ENCODE data around the gene TMED9. TPM values are rescaled to one million over a fixed set of nuclear protein-coding genes. Genes with fewer than 3 reads are reported as not detected.

Gene TMED9
- total RNA-seq, 1 experiment from 2014 or later, result 141 TPM

- no peaks in the 10 kb centered on the region for H3K9me3 ChIP-seq (replicated peaks)
- H3K27me3 ChIP-seq (replicated peaks), result no peaks in the 10 kb centered on the region
- H3K36me3 ChIP-seq, result peaks cover 45% of the 10 kb centered on the region
- peak in 1 of 2 experiments; percentile 43 for DNase-seq (ENCODE audit: low read depth in 1 of 2, low spot score in 2 of 2)
- no peak overlapping the region for H3K27ac ChIP-seq
- H3K4me3 ChIP-seq, result no peak overlapping the region
- H3K4me1 ChIP-seq (replicated peaks), result peaks cover 12% of the 10 kb centered on the region
Observed at GRCh38 chr5:177605078-177605477, 13.1 kb downstream of the TMED9 start.

GRCh38 chr5:177605667-177606066, 13.7 kb downstream of the TMED9 start:
- no peaks in the 10 kb centered on the region for H3K9me3 ChIP-seq (replicated peaks)
- peaks cover 10% of the 10 kb centered on the region for H3K4me1 ChIP-seq (replicated peaks)
- peak in 1 of 2 experiments; percentile 38 for DNase-seq (ENCODE audit: low read depth in 1 of 2, low spot score in 2 of 2)

GRCh38 chr5:177606071-177607051, 14.4 kb downstream of the TMED9 start:
- H3K36me3 ChIP-seq, result peaks cover 42% of the 10 kb centered on the region
- DNase-seq (ENCODE audit: low read depth in 1 of 2, low spot score in 2 of 2), result peak in 1 of 2 experiments; percentile 47
- H3K27me3 ChIP-seq (replicated peaks), result no peaks in the 10 kb centered on the region
- H3K9me3 ChIP-seq (replicated peaks), result no peaks in the 10 kb centered on the region
- no peak overlapping the region for H3K27ac ChIP-seq
- H3K4me1 ChIP-seq (replicated peaks), result peaks cover 3% of the 10 kb centered on the region
- no peak overlapping the region for H3K4me3 ChIP-seq

More at GRCh38 chr5:177605667-177606066, 13.7 kb downstream of the TMED9 start:
- Histone ChIP-seq H3K4me3 (no peak overlapping the region), H3K27ac (no peak overlapping the region), H3K36me3 (peaks cover 43% of the 10 kb centered on the region), H3K27me3 (replicated peaks) (no peaks in the 10 kb centered on the region)

- H3K9me3 ChIP-seq (replicated peaks), result no peaks in the 10 kb centered on the region
- no peak for DNase-seq (ENCODE audit: low read depth in 1 of 2, low spot score in 2 of 2)
- no peaks in the 10 kb centered on the region for H3K4me1 ChIP-seq (replicated peaks)
- peaks cover 37% of the 10 kb centered on the region for H3K36me3 ChIP-seq
- H3K27me3 ChIP-seq (replicated peaks), result no peaks in the 10 kb centered on the region
- H3K4me3 ChIP-seq, result no peak overlapping the region
- H3K27ac ChIP-seq, result no peak overlapping the region
Observed at GRCh38 chr5:177607115-177607451, 15.1 kb downstream of the TMED9 start.

- Histone ChIP-seq H3K27ac (no peak overlapping the region), H3K27me3 (replicated peaks) (no peaks in the 10 kb centered on the region), H3K4me1 (replicated peaks) (no peaks in the 10 kb centered on the region), H3K4me3 (no peak overlapping the region), H3K9me3 (replicated peaks) (no peaks in the 10 kb centered on the region), H3K36me3 (peaks cover 37% of the 10 kb centered on the region)
- peak; percentile 66 to 84 for DNase-seq (ENCODE audit: low read depth in 1 of 2, low spot score in 2 of 2)
Observed at GRCh38 chr5:177607452-177608192, 15.6 kb downstream of the TMED9 start.

GRCh38 chr5:177608243-177609075, 16.5 kb downstream of the TMED9 start:
- DNase-seq (ENCODE audit: low read depth in 1 of 2, low spot score in 2 of 2), result peak in 1 of 2 experiments; percentile 41
- no peaks in the 10 kb centered on the region for H3K4me1 ChIP-seq (replicated peaks)
- no peak overlapping the region for H3K27ac ChIP-seq
- H3K9me3 ChIP-seq (replicated peaks), result no peaks in the 10 kb centered on the region
- peaks cover 37% of the 10 kb centered on the region for H3K36me3 ChIP-seq
- no peak overlapping the region for H3K4me3 ChIP-seq
- no peaks in the 10 kb centered on the region for H3K27me3 ChIP-seq (replicated peaks)

GRCh38 chr5:177609076-177610059, 17.4 kb downstream of the TMED9 start:
- Histone ChIP-seq H3K27me3 (replicated peaks) (no peaks in the 10 kb centered on the region), H3K4me1 (replicated peaks) (no peaks in the 10 kb centered on the region), H3K36me3 (peaks cover 37% of the 10 kb centered on the region), H3K9me3 (replicated peaks) (no peaks in the 10 kb centered on the region), H3K27ac (no peak overlapping the region), H3K4me3 (no peak overlapping the region)
- peak in 1 of 2 experiments; percentile 43 for DNase-seq (ENCODE audit: low read depth in 1 of 2, low spot score in 2 of 2)

- H3K9me3 ChIP-seq (replicated peaks), result no peaks in the 10 kb centered on the region
- peak in 1 of 2 experiments; percentile 43 for DNase-seq (ENCODE audit: low read depth in 1 of 2, low spot score in 2 of 2)
- H3K27me3 ChIP-seq (replicated peaks), result no peaks in the 10 kb centered on the region
- H3K4me3 ChIP-seq, result no peak overlapping the region
- no peak overlapping the region for H3K27ac ChIP-seq
- H3K4me1 ChIP-seq (replicated peaks), result no peaks in the 10 kb centered on the region
- H3K36me3 ChIP-seq, result peaks cover 36% of the 10 kb centered on the region
Observed at GRCh38 chr5:177610131-177610769, 18.2 kb downstream of the TMED9 start.

- Histone ChIP-seq H3K9me3 (replicated peaks) (no peaks in the 10 kb centered on the region), H3K27me3 (replicated peaks) (no peaks in the 10 kb centered on the region)
- DNase-seq (ENCODE audit: low read depth in 1 of 2, low spot score in 2 of 2), result peak in 1 of 2 experiments; percentile 30
Observed at GRCh38 chr5:177610770-177611445, 18.9 kb downstream of the TMED9 start.

GRCh38 chr5:177611446-177612214, 19.6 kb downstream of the TMED9 start:
- Histone ChIP-seq H3K4me1 (replicated peaks) (no peaks in the 10 kb centered on the region), H3K36me3 (peaks cover 31% of the 10 kb centered on the region), H3K4me3 (no peak overlapping the region), H3K27me3 (replicated peaks) (no peaks in the 10 kb centered on the region), H3K27ac (no peak overlapping the region), H3K9me3 (replicated peaks) (no peaks in the 10 kb centered on the region)
- DNase-seq (ENCODE audit: low read depth in 1 of 2, low spot score in 2 of 2), result peak in 1 of 2 experiments; percentile 41

More at GRCh38 chr5:177610770-177611445, 18.9 kb downstream of the TMED9 start:
- Histone ChIP-seq H3K27ac (no peak overlapping the region), H3K4me3 (no peak overlapping the region), H3K36me3 (peaks cover 31% of the 10 kb centered on the region), H3K4me1 (replicated peaks) (no peaks in the 10 kb centered on the region)

GRCh38 chr5:177612215-177612673, 20.2 kb downstream of the TMED9 start:
- no peak for DNase-seq (ENCODE audit: low read depth in 1 of 2, low spot score in 2 of 2)
- Histone ChIP-seq H3K9me3 (replicated peaks) (no peaks in the 10 kb centered on the region), H3K27me3 (replicated peaks) (no peaks in the 10 kb centered on the region), H3K36me3 (peaks cover 26% of the 10 kb centered on the region), H3K4me3 (no peak overlapping the region), H3K4me1 (replicated peaks) (no peaks in the 10 kb centered on the region), H3K27ac (no peak overlapping the region)

Measured in SJSA1 (cell line).